Measurements from ENCODE around the gene STAT3. TPM values are rescaled to one million over a fixed set of nuclear protein-coding genes. Genes with fewer than 3 reads are reported as not detected.
A peak's percentile ranks its signal among the peaks of the same experiment; 100 is the strongest.

Gene STAT3
- total RNA-seq, 1 donor from 2014 or later: 68.0 TPM

DNA sequence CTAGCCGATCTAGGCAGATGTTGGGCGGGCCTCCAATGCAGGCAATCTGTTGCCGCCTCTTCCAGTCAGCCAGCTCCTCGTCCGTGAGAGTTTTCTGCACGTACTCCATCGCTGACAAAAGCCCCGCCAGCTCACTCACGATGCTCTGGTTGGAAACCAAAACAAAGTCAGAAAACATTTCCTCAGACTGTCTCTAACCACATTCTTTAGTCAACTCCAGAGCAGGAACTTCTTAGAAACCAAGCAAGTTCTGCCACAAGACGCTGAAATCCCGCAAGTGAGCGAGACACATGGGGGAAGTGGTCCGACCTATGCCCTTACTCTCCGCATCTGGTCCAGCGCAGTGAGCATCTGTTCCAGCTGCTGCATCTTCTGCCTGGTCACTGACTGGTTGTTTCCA is 50.8 kb downstream of the STAT3 start:
- Mint-ChIP-seq H3K36me3 (ENCODE audit: unreplicated experiment) (peaks cover 9% of the 10 kb centered on the region), H3K4me3 (ENCODE audit: unreplicated experiment) (no peak overlapping the region), H3K9me3 (ENCODE audit: unreplicated experiment) (no peaks in the 10 kb centered on the region), H3K27me3 (ENCODE audit: unreplicated experiment) (peaks cover 8% of the 10 kb centered on the region), H3K27ac (ENCODE audit: unreplicated experiment) (no peak overlapping the region), H3K4me1 (ENCODE audit: low read depth, unreplicated experiment) (peaks cover 4% of the 10 kb centered on the region)
- DNase-seq: no peak
- TF ChIP-seq, protein P1, sequence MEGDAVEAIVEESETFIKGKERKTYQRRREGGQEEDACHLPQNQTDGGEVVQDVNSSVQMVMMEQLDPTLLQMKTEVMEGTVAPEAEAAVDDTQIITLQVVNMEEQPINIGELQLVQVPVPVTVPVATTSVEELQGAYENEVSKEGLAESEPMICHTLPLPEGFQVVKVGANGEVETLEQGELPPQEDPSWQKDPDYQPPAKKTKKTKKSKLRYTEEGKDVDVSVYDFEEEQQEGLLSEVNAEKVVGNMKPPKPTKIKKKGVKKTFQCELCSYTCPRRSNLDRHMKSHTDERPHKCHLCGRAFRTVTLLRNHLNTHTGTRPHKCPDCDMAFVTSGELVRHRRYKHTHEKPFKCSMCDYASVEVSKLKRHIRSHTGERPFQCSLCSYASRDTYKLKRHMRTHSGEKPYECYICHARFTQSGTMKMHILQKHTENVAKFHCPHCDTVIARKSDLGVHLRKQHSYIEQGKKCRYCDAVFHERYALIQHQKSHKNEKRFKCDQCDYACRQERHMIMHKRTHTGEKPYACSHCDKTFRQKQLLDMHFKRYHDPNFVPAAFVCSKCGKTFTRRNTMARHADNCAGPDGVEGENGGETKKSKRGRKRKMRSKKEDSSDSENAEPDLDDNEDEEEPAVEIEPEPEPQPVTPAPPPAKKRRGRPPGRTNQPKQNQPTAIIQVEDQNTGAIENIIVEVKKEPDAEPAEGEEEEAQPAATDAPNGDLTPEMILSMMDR (IDR thresholded peaks at IDR 0.05; ENCODE audit: partially characterized antibody, unreplicated experiment): no peak

GRCh38 chr17:42334677-42335076 is 53.6 kb downstream of the STAT3 start:
- no peak overlapping the region for H3K27ac Mint-ChIP-seq (ENCODE audit: unreplicated experiment)
- H3K4me3 Mint-ChIP-seq (ENCODE audit: unreplicated experiment): no peak overlapping the region
- TF ChIP-seq, protein P1 (IDR thresholded peaks at IDR 0.05; ENCODE audit: partially characterized antibody, unreplicated experiment): peak; percentile 18
- no peak for DNase-seq
- peaks cover 7% of the 10 kb centered on the region for H3K4me1 Mint-ChIP-seq (ENCODE audit: low read depth, unreplicated experiment)
- peaks cover 4% of the 10 kb centered on the region for H3K27me3 Mint-ChIP-seq (ENCODE audit: unreplicated experiment)
- H3K36me3 Mint-ChIP-seq (ENCODE audit: unreplicated experiment): peaks cover 4% of the 10 kb centered on the region
- no peaks in the 10 kb centered on the region for H3K9me3 Mint-ChIP-seq (ENCODE audit: unreplicated experiment)

DNA sequence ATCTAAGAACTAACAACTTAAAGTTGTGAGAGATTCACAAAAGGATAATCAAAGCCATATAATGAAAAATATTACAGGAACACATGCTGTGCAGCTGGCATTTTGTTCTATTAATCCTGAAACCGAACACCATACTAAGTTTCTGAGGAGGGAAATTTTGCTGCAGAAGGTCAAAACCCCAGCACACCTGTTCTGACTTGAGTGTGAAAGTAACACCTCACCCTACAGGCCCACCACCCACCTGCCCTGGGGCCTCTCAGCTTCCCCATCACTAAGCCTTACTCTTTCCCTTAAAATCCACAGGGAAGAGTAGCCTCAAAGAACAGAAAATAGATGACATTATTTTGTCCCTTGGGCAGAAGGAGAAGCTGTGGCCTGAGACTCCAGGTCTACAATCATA is 55.2 kb downstream of the STAT3 start:
- Mint-ChIP-seq H3K4me3 (ENCODE audit: unreplicated experiment) (no peak overlapping the region), H3K4me1 (ENCODE audit: low read depth, unreplicated experiment) (peaks cover 12% of the 10 kb centered on the region), H3K9me3 (ENCODE audit: unreplicated experiment) (no peaks in the 10 kb centered on the region), H3K27me3 (ENCODE audit: unreplicated experiment) (peaks cover 4% of the 10 kb centered on the region), H3K27ac (ENCODE audit: unreplicated experiment) (no peak overlapping the region), H3K36me3 (ENCODE audit: unreplicated experiment) (no peaks in the 10 kb centered on the region)
- TF ChIP-seq, protein P1 (IDR thresholded peaks at IDR 0.05; ENCODE audit: partially characterized antibody, unreplicated experiment): no peak
- no peak for DNase-seq

GRCh38 chr17:42329025-42329976 is 58.9 kb downstream of the STAT3 start:
- TF ChIP-seq, protein P1 (IDR thresholded peaks at IDR 0.05; ENCODE audit: partially characterized antibody, unreplicated experiment): no peak
- no peaks in the 10 kb centered on the region for H3K36me3 Mint-ChIP-seq (ENCODE audit: unreplicated experiment)
- no peaks in the 10 kb centered on the region for H3K9me3 Mint-ChIP-seq (ENCODE audit: unreplicated experiment)
- H3K4me1 Mint-ChIP-seq (ENCODE audit: low read depth, unreplicated experiment): peaks cover 11% of the 10 kb centered on the region
- peak overlapping the region; percentile 17 for H3K27ac Mint-ChIP-seq (ENCODE audit: unreplicated experiment)
- no peaks in the 10 kb centered on the region for H3K27me3 Mint-ChIP-seq (ENCODE audit: unreplicated experiment)
- H3K4me3 Mint-ChIP-seq (ENCODE audit: unreplicated experiment): no peak overlapping the region
- DNase-seq: no peak

- TF ChIP-seq, protein P1 (IDR thresholded peaks at IDR 0.05; ENCODE audit: partially characterized antibody, unreplicated experiment): no peak
- Mint-ChIP-seq H3K4me3 (ENCODE audit: unreplicated experiment) (no peak overlapping the region), H3K27me3 (ENCODE audit: unreplicated experiment) (peaks cover 4% of the 10 kb centered on the region), H3K36me3 (ENCODE audit: unreplicated experiment) (peaks cover 1% of the 10 kb centered on the region), H3K4me1 (ENCODE audit: low read depth, unreplicated experiment) (peaks cover 23% of the 10 kb centered on the region), H3K27ac (ENCODE audit: unreplicated experiment) (no peak overlapping the region), H3K9me3 (ENCODE audit: unreplicated experiment) (no peaks in the 10 kb centered on the region)
- no peak for DNase-seq
These were observed 63.2 kb downstream of the STAT3 start for GRCh38 chr17:42325026-42325425.

Data from glutamatergic neuron (in vitro differentiated cells).